GM12878 (cell line): ENCODE results near the gene CDKL4. TPM values are rescaled to one million over a fixed set of nuclear protein-coding genes. Genes with fewer than 3 reads are reported as not detected.

Experiments used
- ATAC-seq: fragments of 200-7000 bp; cut with Tn5 transposase; 3 replicates; pipeline ENCODE4 v1.9.1; 2020; ENCODE audit warnings: mild to moderate bottlenecking, moderate library complexity
- BruUV-seq: library from RNA; stranded (reverse); fragments of 400-500 nt; replicated peaks from 2 replicates; lab custom pipeline; 2021; lab: Mats Ljungman, UMichigan
- CTCF ChIA-PET: fragments of 300-600 bp; sonication (Branson Sonifier 250); formaldehyde crosslinking; extraction: SDS; loops from one replicate; lab custom pipeline; 2021; ENCODE audit warnings: inconsistent platforms; lab: Yijun Ruan, JAX
- POLR2A ChIA-PET: fragments of 350-600 bp; formaldehyde crosslinking; extraction: SDS; loops from one replicate; lab custom pipeline; 2021; ENCODE audit warnings: inconsistent platforms; lab: Charles Lee
- RAD21 ChIA-PET: fragments of 300-600 bp; sonication (Branson Sonifier 250); formaldehyde crosslinking; loops from one replicate; lab custom pipeline; 2023; ENCODE audit warnings: antibody characterized with exemption; ENCODE audit not compliant: unreplicated experiment; lab: Charles Lee
- SMC1A ChIA-PET: fragments of 300-600 bp; sonication (Branson Sonifier 250); formaldehyde crosslinking; loops from one replicate; lab custom pipeline; 2023; ENCODE audit not compliant: unreplicated experiment, uncharacterized antibody; lab: Charles Lee
- DNase-seq: peaks from one replicate; pipeline ENCODE4 v3.0.0-alpha.2; 2011; ENCODE audit warnings: low read depth, low spot score
- FAIRE-seq: peaks from 3 replicates; lab custom pipeline; 2011; peaks lifted over from hg19 to GRCh38; lab: Jason Lieb, UNC
- H2AFZ ChIP-seq: 2 replicates; pipeline ENCODE4 v1.6.0; 2011; ENCODE audit warnings: low read depth, low read length, control low read depth; ENCODE audit not compliant: control insufficient read depth
- H3K27ac ChIP-seq: 2 replicates; pipeline ENCODE4 v1.5.1; 2011; ENCODE audit warnings: control low read depth; ENCODE audit not compliant: control insufficient read depth, insufficient read depth
- H3K27me3 ChIP-seq, 2 experiments: replicated peaks in 1 of 2; 2 replicates each; pipeline versions ENCODE4 v1.6.0 to v1.6.1; 2011; ENCODE audit warnings: low read length in 1 of 2; ENCODE audit not compliant: control insufficient read depth in 2 of 2, insufficient read depth in 2 of 2
- H3K36me3 ChIP-seq, 2 experiments: 2 replicates each; pipeline ENCODE4 v1.5.1; 2011; ENCODE audit warnings: low read length in 1 of 2; ENCODE audit not compliant: control insufficient read depth in 2 of 2, insufficient read depth in 2 of 2
- H3K4me1 ChIP-seq: 2 replicates; pipeline ENCODE4 v1.6.1; 2011; ENCODE audit warnings: mild to moderate bottlenecking, low read length, moderate library complexity, mixed read lengths; ENCODE audit not compliant: control insufficient read depth, insufficient read depth
- H3K4me2 ChIP-seq: 2 replicates; pipeline ENCODE4 v1.6.0; 2011; ENCODE audit warnings: control low read depth; ENCODE audit not compliant: control insufficient read depth, insufficient read depth
- H3K4me3 ChIP-seq: fragments of 200-600 bp; sonication (generic); 2 replicates; pipeline ENCODE4 v1.5.1; 2016
- H3K79me2 ChIP-seq: 2 replicates; pipeline ENCODE4 v1.6.0; 2011; ENCODE audit warnings: low read length; ENCODE audit not compliant: control insufficient read depth, insufficient read depth
- H3K9ac ChIP-seq: 2 replicates; pipeline ENCODE4 v1.8.0; 2011; ENCODE audit warnings: low read length, control low read depth, mixed read lengths; ENCODE audit not compliant: control insufficient read depth, insufficient read depth
- H3K9me3 ChIP-seq: replicated peaks from 3 replicates; pipeline ENCODE4 v1.5.1; 2011; ENCODE audit warnings: mild to moderate bottlenecking, low read length; ENCODE audit not compliant: control insufficient read depth, insufficient read depth
- H4K20me1 ChIP-seq: 2 replicates; pipeline ENCODE4 v1.6.0; 2011; ENCODE audit not compliant: control insufficient read depth, insufficient read depth
- DPF2 ChIP-seq: fragments of 450-650 bp; IDR thresholded peaks from 2 replicates; pipeline ENCODE4 v1.6.1; 2017; ENCODE audit warnings: mild to moderate bottlenecking
- EZH2 ChIP-seq: IDR thresholded peaks from 2 replicates; pipeline ENCODE4 v1.6.1; 2012; ENCODE audit warnings: low read depth, mild to moderate bottlenecking, control low read depth, inconsistent platforms, low read length, borderline replicate concordance; ENCODE audit not compliant: control insufficient read depth
- FOXK2 ChIP-seq: fragments of 450-650 bp; IDR thresholded peaks from 2 replicates; pipeline ENCODE4 v1.6.1; 2017; ENCODE audit warnings: mild to moderate bottlenecking, moderate library complexity
- IRF4 ChIP-seq: IDR thresholded peaks from 2 replicates; pipeline ENCODE4 v1.6.1; 2011; ENCODE audit warnings: low read depth, low read length
- MEF2A ChIP-seq: IDR thresholded peaks from 2 replicates; pipeline ENCODE4 v1.6.1; 2011; ENCODE audit warnings: low read depth, mild to moderate bottlenecking, low read length, moderate library complexity; ENCODE audit not compliant: insufficient read depth
- NRF1 ChIP-seq: conservative IDR thresholded peaks from 2 replicates; pipeline ENCODE4 v1.6.1; 2011; ENCODE audit warnings: mild to moderate bottlenecking, low read depth, low read length, improper control_type of control experiment
- SP1 ChIP-seq: IDR thresholded peaks from one replicate; pipeline ENCODE4 v1.6.1; 2011; ENCODE audit warnings: low read depth, low read length
- TARDBP ChIP-seq: IDR thresholded peaks from 2 replicates; pipeline ENCODE4 v1.6.1; 2016; ENCODE audit warnings: borderline replicate concordance
- WGBS: methylation state at CpG from one replicate; pipeline ENCODE4 v1.1.6; 2016; ENCODE audit warnings: low lambda C conversion rate; ENCODE audit not compliant: insufficient replicate concordance, insufficient coverage; ENCODE audit errors: missing lambda C conversion rate; 5-methylcytosine and 5-hydroxymethylcytosine counted together
- in situ Hi-C: fragments of 300-500 bp; cut with MboI; formaldehyde crosslinking; loops from 9 replicates; pipeline ENCODE4 v1.14.3; 2018; ENCODE audit warnings: mixed read lengths
- intact Hi-C: fragments of 100-400 bp; cut with micrococcal nuclease; formaldehyde crosslinking; loops from one replicate; pipeline ENCODE4 v1.14.2; 2022; ENCODE audit not compliant: unreplicated experiment
- polyA plus RNA-seq, 11 experiments: library from polyadenylated mRNA; depleted of rRNA in 4 of 11; unstranded in 6 of 11; stranded (reverse) in 5 of 11; fragments of >200 nt; fragmentation: Nextera tagmentation in 4 of 11; fragmentation: Illumina TruSeq in 1 of 11; extraction: Ambion mirVana in 4 of 11; extraction: Trizol in 1 of 11; gene quantifications; 1 replicate in 1 of 11; 2 replicates in 10 of 11; pipeline versions ENCODE4 v1.2.1 to v1.2.3, GENCODE V29; 2011 to 2016; ENCODE audit warnings: inconsistent platforms in 2 of 11, missing spikeins in 2 of 11, low read depth in 1 of 11
- total RNA-seq, 4 experiments: library from RNA; depleted of rRNA in 3 of 4; stranded (reverse); fragments of >200 nt in 3 of 4; fragmentation: Illumina TruSeq in 1 of 4; extraction: Trizol in 1 of 4; gene quantifications; 2 replicates each; pipeline versions ENCODE4 v1.2.1 to v1.2.3, GENCODE V29; 2013 to 2021
- TF ChIP-seq, protein P1 (sequence below): IDR thresholded peaks from 2 replicates; pipeline ENCODE4 v1.6.1; 2012; ENCODE audit warnings: mild to moderate bottlenecking, low read depth, low read length
- TF ChIP-seq, protein P2 (sequence below): fragments of 450-650 bp; IDR thresholded peaks from 2 replicates; pipeline ENCODE4 v1.6.1; 2017; ENCODE audit warnings: borderline replicate concordance
- TF ChIP-seq, protein P3 (sequence below): fragments of 450-650 bp; IDR thresholded peaks from 2 replicates; pipeline ENCODE4 v1.6.1; 2016; ENCODE audit warnings: mild to moderate bottlenecking

The CDKL4 gene
- total and polyA plus RNA-seq, 10 of the 15 experiments (the other 5 are each of a cell fraction or from before 2014, with no cell fraction given), result not detected

DNA sequence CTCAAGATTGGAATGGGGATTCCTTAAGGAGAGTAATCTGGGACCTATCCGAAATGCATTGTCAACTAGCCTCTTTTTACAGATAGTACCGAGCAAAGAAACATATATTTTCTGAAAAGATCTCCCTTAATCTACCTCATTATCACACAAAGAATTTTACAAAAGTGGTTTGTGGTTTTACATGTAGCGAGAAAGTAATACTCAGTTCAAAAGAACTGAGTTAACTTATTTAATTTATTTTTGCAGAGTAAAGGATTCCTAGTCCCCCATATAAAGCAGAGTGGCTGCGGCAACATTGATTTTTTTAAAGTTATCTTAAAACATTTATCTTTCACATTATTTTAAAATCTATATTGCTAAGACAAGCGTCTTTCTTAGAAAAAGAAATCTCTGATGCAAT, 107.0 kb downstream of the CDKL4 start:
- no peak for ATAC-seq
- TF ChIP-seq, protein P1, sequence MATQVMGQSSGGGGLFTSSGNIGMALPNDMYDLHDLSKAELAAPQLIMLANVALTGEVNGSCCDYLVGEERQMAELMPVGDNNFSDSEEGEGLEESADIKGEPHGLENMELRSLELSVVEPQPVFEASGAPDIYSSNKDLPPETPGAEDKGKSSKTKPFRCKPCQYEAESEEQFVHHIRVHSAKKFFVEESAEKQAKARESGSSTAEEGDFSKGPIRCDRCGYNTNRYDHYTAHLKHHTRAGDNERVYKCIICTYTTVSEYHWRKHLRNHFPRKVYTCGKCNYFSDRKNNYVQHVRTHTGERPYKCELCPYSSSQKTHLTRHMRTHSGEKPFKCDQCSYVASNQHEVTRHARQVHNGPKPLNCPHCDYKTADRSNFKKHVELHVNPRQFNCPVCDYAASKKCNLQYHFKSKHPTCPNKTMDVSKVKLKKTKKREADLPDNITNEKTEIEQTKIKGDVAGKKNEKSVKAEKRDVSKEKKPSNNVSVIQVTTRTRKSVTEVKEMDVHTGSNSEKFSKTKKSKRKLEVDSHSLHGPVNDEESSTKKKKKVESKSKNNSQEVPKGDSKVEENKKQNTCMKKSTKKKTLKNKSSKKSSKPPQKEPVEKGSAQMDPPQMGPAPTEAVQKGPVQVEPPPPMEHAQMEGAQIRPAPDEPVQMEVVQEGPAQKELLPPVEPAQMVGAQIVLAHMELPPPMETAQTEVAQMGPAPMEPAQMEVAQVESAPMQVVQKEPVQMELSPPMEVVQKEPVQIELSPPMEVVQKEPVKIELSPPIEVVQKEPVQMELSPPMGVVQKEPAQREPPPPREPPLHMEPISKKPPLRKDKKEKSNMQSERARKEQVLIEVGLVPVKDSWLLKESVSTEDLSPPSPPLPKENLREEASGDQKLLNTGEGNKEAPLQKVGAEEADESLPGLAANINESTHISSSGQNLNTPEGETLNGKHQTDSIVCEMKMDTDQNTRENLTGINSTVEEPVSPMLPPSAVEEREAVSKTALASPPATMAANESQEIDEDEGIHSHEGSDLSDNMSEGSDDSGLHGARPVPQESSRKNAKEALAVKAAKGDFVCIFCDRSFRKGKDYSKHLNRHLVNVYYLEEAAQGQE, result no peak
- no peak for TF ChIP-seq FOXK2
- TF ChIP-seq, protein P2, sequence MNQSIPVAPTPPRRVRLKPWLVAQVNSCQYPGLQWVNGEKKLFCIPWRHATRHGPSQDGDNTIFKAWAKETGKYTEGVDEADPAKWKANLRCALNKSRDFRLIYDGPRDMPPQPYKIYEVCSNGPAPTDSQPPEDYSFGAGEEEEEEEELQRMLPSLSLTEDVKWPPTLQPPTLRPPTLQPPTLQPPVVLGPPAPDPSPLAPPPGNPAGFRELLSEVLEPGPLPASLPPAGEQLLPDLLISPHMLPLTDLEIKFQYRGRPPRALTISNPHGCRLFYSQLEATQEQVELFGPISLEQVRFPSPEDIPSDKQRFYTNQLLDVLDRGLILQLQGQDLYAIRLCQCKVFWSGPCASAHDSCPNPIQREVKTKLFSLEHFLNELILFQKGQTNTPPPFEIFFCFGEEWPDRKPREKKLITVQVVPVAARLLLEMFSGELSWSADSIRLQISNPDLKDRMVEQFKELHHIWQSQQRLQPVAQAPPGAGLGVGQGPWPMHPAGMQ, result no peak
- TF ChIP-seq NRF1, result no peak
- TF ChIP-seq DPF2, result no peak
- no peak for TF ChIP-seq SP1
- TF ChIP-seq, protein P3, sequence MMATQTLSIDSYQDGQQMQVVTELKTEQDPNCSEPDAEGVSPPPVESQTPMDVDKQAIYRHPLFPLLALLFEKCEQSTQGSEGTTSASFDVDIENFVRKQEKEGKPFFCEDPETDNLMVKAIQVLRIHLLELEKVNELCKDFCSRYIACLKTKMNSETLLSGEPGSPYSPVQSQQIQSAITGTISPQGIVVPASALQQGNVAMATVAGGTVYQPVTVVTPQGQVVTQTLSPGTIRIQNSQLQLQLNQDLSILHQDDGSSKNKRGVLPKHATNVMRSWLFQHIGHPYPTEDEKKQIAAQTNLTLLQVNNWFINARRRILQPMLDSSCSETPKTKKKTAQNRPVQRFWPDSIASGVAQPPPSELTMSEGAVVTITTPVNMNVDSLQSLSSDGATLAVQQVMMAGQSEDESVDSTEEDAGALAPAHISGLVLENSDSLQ, result no peak
- no peak for TF ChIP-seq EZH2
- TF ChIP-seq TARDBP, result no peak
- TF ChIP-seq MEF2A, result no peak
- no peak for TF ChIP-seq IRF4
- TF ChIP-seq, all 136 proteins: peak for 0
- H3K4me1 ChIP-seq, result peaks cover 5% of the 10 kb centered on the region
- H2AFZ ChIP-seq, result no peak overlapping the region
- no peaks in the 10 kb centered on the region for H3K36me3 ChIP-seq
- ChIA-PET RAD21 (no interaction called here), SMC1A (interaction anchor here (1.6 kb wide), 1 partner anchor 19 kb away, joined by 3 read pairs; no protein-coding TSS in a partner anchor), CTCF (interaction anchor here (0.6 to 1.5 kb wide), 3 partner anchors 92 to 1758 kb away, joined by 3 to 5 read pairs (median 3); no protein-coding TSS in a partner anchor), POLR2A (no interaction called here)
- no peaks in the 10 kb centered on the region for H3K79me2 ChIP-seq
- BruUV-seq, result no TSS peak
- H4K20me1 ChIP-seq, result no peaks in the 10 kb centered on the region
- no peak overlapping the region for H3K9ac ChIP-seq
- H3K9me3 ChIP-seq, result no peaks in the 10 kb centered on the region
- no peak overlapping the region for H3K4me3 ChIP-seq
- 70% methylated on average over 5 of the region's 5 CpGs for WGBS
- no peak overlapping the region for H3K27ac ChIP-seq
- intact Hi-C loops, result no loop called here
- H3K4me2 ChIP-seq, result no peak overlapping the region
- no peaks in the 10 kb centered on the region for H3K27me3 ChIP-seq
- in situ Hi-C loops, result no loop called here
- DNase-seq, result no peak
- FAIRE-seq, result no peak
